Mucosa of descending colon (tissue), 3 donors: ENCODE data around the gene GUCA1A. TPM values are rescaled to one million over a fixed set of nuclear protein-coding genes. Genes with fewer than 3 reads are reported as not detected.

Experiments used
- ATAC-seq: fragments of 200-7000 bp; cut with Tn5 transposase; one replicate; pipeline ENCODE4 v1.9.1; 2020; ENCODE audit warnings: mild to moderate bottlenecking, moderate library complexity
- DNase-seq, 3 donors: peaks; one replicate each; pipeline ENCODE4 v3.0.0-alpha.2; 2020
- H3K36me3 ChIP-seq: fragments of 200-600 bp; one replicate; pipeline ENCODE4 v1.8.0; 2021; ENCODE audit warnings: low read depth, mild to moderate bottlenecking
- H3K4me1 ChIP-seq: fragments of 200-600 bp; one replicate; pipeline ENCODE4 v1.8.0; 2021; ENCODE audit warnings: low read depth, mild to moderate bottlenecking
- H3K4me3 ChIP-seq: fragments of 200-600 bp; one replicate; pipeline ENCODE4 v1.8.0; 2021; ENCODE audit warnings: mild to moderate bottlenecking
- H3K9me3 ChIP-seq: fragments of 200-600 bp; one replicate; pipeline ENCODE4 v1.8.0; 2021; ENCODE audit warnings: mild to moderate bottlenecking
- intact Hi-C, 2 donors: fragments of 100-400 bp; cut with DNase I in 1 of 2; cut with micrococcal nuclease in 1 of 2; formaldehyde crosslinking; loops; one replicate each; pipeline versions ENCODE4 v1.11.0 to v1.11.1; 2022; cut with DNase I, micrococcal nuclease
- total RNA-seq, 3 donors: library from RNA; stranded (reverse); fragmentation: NEBNext Ultra II Directional in 2 of 3; extraction: Animal tissue kit (Norgen Biotek cat#: 25700) in 2 of 3; gene quantifications; one replicate each; pipeline versions ENCODE4 v1.2.1 to v1.2.4, GENCODE V29; 2021 to 2023
- TF ChIP-seq, protein P1 (sequence below): fragments of 200-600 bp; IDR thresholded peaks from one replicate; pipeline ENCODE4 v1.8.0; 2022; ENCODE audit warnings: antibody characterized with exemption, mild to moderate bottlenecking
- donor health status: DM: no; HTN: no; CAD: no; lungs with moderate emphysema.
- donor health status: DM: no; HTN: no; CAD: no.
- donor health status: DM: no; HTN: yes; CAD: no.

Gene GUCA1A
- total RNA-seq, 3 donors from 2014 or later = not detected

DNA sequence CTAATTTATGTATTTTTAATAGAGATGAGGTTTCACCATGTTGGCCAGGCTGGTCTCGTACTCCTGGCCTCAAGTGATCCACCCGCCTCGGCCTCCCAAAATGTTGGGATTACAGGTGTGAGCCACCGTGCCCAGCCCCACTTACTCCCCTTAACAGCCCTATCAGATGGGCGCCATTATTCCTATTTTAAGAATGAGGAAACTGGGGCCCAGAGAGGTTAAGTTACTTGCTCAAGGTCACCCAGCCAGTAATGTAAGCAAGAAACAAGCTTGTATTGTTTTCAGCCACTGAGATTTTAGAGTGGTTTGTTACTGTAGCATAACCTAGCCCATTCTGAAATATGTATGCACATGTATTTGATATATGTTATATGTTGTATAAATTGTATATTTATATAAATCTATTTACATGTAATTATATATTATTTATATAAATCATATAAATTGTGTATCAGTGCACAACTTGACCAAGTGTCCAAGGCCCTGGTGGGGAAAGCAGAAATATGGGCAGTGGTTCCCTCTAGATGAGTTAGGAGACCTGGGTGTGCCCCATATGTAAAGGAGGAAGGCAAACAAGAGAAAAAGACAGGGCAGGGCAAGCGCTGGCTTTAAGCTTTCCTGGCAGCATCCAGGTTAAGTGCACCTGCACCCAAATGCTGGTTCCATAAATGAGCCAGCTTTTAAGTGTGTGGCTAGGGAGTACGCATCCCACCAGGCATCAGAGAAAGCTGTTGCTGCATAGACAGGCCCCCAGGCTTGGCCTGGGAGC is 1.2 kb upstream of the GUCA1A start:
- no peaks in the 10 kb centered on the region for H3K9me3 ChIP-seq
- H3K4me1 ChIP-seq = peaks cover 3% of the 10 kb centered on the region
- DNase-seq = no peak
- intact Hi-C loops = no loop called here
- ATAC-seq = peak; percentile 77
- no peak overlapping the region for H3K4me3 ChIP-seq
- no peaks in the 10 kb centered on the region for H3K36me3 ChIP-seq
- TF ChIP-seq, protein P1, sequence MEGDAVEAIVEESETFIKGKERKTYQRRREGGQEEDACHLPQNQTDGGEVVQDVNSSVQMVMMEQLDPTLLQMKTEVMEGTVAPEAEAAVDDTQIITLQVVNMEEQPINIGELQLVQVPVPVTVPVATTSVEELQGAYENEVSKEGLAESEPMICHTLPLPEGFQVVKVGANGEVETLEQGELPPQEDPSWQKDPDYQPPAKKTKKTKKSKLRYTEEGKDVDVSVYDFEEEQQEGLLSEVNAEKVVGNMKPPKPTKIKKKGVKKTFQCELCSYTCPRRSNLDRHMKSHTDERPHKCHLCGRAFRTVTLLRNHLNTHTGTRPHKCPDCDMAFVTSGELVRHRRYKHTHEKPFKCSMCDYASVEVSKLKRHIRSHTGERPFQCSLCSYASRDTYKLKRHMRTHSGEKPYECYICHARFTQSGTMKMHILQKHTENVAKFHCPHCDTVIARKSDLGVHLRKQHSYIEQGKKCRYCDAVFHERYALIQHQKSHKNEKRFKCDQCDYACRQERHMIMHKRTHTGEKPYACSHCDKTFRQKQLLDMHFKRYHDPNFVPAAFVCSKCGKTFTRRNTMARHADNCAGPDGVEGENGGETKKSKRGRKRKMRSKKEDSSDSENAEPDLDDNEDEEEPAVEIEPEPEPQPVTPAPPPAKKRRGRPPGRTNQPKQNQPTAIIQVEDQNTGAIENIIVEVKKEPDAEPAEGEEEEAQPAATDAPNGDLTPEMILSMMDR = no peak

DNA sequence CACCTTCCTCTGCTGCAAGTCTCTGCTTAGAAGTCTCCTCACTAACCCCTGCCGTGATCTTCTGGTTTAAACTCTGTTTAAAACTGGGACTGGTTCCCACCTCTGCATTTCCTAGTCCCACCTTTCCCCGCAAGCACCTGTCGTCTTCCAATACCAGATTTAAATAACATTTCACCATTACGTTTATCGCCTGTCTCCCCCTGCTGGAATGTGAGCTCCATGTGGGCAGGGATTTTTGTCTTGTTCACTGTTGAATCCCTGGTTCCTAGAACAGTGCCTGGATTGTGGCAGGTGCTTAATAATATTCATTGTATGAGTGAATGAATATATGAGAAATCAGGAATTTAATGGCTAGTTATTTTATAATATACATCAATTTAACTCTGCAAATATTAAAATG is 2.7 kb downstream of the GUCA1A start:
- no peaks in the 10 kb centered on the region for H3K9me3 ChIP-seq
- ATAC-seq = no peak
- DNase-seq = no peak
- no peaks in the 10 kb centered on the region for H3K36me3 ChIP-seq
- intact Hi-C loops = no loop called here
- peaks cover 3% of the 10 kb centered on the region for H3K4me1 ChIP-seq
- no peak overlapping the region for H3K4me3 ChIP-seq
- TF ChIP-seq, protein P1 = no peak

DNA sequence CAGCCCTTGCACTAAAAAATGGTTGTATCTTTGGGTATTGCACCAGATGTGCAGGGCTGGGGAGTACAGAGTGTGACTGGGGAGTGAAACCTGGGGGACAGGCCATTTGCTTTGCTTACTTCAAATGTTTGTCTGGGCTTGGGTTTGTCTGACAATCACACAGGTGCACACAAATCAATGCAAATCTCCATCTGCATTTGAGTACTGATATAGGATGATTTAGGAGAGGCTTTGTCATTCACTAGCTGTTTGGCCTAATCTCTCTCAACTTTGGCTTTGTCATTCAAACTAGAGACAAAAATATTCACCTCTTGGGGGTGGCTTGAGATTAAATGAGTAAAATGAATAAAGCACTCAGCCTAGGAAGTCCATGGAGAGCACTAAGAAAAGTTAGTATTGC is 3.8 kb downstream of the GUCA1A start:
- H3K4me3 ChIP-seq = no peak overlapping the region

DNA sequence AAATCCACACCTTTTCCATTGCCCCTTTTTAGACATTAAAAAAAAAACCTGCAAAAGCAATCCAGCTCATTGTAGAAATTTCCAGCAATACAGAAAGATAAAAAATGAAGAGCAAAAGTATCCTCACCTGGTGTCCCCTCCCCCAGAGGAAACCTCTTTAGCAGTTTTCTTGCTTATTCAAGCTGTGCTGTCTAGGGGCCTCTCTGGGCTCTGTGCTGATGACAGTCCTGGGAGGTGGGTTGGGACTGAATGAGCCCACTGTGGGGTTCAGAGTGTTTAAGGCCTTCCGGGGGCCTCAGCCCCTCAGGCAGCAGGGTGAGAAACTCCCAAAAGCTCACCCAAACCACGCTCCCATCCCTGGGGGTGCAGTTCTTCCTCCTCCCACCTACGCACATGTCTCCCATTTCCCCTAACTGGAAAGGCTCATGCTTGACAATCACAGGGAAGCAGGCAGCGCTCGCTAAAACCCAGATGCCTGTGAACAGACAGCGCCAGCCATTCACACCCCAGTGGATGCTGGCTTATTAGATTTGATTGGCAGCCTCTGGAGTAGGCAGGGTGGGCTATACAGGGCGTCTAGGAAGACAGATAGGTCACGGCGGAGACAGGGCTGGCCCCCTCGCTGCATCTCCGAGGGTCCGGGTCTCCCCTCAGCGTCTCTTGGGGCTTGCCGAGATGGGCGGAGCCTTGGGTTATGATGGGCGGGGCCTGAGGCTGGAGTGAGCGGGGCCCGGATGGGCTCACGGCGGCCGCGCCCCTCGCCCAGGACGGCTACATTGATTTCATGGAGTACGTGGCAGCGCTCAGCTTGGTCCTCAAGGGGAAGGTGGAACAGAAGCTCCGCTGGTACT is 4.6 kb downstream of the GUCA1A start:
- no peak for ATAC-seq
- intact Hi-C loops = no loop called here
- no peaks in the 10 kb centered on the region for H3K4me1 ChIP-seq
- TF ChIP-seq, protein P1 = no peak
- H3K4me3 ChIP-seq = no peak overlapping the region
- no peaks in the 10 kb centered on the region for H3K36me3 ChIP-seq
- DNase-seq = no peak
- no peaks in the 10 kb centered on the region for H3K9me3 ChIP-seq

More for the DNA sequence above, 3.8 kb downstream of the GUCA1A start:
- peaks cover 3% of the 10 kb centered on the region for H3K4me1 ChIP-seq
- ATAC-seq (no peak), DNase-seq (no peak)
- H3K9me3 ChIP-seq = no peaks in the 10 kb centered on the region
- intact Hi-C loops = no loop called here
- TF ChIP-seq, protein P1 = no peak
- H3K36me3 ChIP-seq = no peaks in the 10 kb centered on the region

DNA sequence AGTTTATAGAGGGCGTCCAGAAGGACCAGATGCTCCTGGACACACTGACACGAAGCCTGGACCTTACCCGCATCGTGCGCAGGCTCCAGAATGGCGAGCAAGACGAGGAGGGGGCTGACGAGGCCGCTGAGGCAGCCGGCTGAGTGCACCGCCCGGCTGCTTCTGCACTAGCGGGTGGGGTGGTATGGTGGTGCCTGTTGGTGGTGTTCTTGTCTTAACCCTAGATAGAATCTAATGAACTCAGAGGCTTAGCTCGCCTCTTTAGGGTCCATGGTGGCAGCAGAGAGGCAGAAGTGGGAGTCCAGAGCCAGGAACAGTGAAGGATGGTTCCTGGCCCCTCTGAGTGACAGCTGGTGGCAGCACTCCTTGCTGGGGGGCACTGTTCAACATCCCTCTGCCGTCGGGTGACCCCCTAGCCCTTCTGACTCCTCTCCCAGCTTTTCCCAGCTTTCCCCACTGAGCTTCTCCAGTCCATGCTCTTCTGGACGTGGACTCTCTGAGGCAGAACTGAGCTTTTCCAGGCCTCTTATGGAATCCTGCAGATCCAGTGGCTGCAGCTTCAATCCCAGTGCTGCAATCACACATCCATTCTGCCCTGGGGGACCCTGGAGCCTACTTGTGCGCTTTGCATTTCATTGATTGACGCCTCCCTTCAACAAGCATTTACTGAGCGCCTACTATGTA is 6.2 kb downstream of the GUCA1A start:
- Histone ChIP-seq H3K4me3 (no peak overlapping the region), H3K4me1 (no peaks in the 10 kb centered on the region), H3K9me3 (no peaks in the 10 kb centered on the region), H3K36me3 (no peaks in the 10 kb centered on the region)
- no peak for ATAC-seq
- TF ChIP-seq, protein P1 = no peak
- intact Hi-C loops = no loop called here
- DNase-seq = no peak
